Measurements from ENCODE around the gene USH1C. TPM values are rescaled to one million over a fixed set of nuclear protein-coding genes. Genes with fewer than 3 reads are reported as not detected.
A peak's percentile ranks its signal among the peaks of the same experiment; 100 is the strongest.

The USH1C gene
- total RNA-seq, 4 donors from 2014 or later: 1.0 to 5.9 (median 3.9) TPM; not detected in 1

DNA sequence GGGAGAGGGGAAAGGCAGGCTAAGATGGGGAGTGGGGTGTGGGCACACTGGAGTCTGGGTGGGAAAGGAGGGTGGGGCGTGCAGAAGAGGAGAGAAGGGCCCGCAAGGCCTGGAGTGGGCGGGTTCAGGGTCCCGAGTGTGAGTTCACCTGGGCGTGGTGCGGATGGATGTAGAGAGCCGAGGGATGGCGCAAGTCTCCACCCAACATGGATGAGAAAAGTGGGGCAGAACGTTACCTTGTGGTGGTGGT lies 67.2 kb downstream of the USH1C start:
- DNase-seq: no peak
- TF ChIP-seq, protein P1, sequence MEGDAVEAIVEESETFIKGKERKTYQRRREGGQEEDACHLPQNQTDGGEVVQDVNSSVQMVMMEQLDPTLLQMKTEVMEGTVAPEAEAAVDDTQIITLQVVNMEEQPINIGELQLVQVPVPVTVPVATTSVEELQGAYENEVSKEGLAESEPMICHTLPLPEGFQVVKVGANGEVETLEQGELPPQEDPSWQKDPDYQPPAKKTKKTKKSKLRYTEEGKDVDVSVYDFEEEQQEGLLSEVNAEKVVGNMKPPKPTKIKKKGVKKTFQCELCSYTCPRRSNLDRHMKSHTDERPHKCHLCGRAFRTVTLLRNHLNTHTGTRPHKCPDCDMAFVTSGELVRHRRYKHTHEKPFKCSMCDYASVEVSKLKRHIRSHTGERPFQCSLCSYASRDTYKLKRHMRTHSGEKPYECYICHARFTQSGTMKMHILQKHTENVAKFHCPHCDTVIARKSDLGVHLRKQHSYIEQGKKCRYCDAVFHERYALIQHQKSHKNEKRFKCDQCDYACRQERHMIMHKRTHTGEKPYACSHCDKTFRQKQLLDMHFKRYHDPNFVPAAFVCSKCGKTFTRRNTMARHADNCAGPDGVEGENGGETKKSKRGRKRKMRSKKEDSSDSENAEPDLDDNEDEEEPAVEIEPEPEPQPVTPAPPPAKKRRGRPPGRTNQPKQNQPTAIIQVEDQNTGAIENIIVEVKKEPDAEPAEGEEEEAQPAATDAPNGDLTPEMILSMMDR (IDR thresholded peaks at IDR 0.05): no peak
- no peak for TF ChIP-seq POLR2A (IDR thresholded peaks at IDR 0.05)
- Histone ChIP-seq H3K27ac (no peak overlapping the region), H3K27me3 (no peaks in the 10 kb centered on the region), H3K4me3 (replicated peaks in 1 of 3) (peak overlapping the region in 1 of 3 donors; percentile 37), H3K4me1 (peaks cover 8 to 13% of the 10 kb centered on the region in 2 donors), H3K36me3 (no peaks in the 10 kb centered on the region), H3K9me3 (no peaks in the 10 kb centered on the region)
- 21 to 27% methylated on average over 9 of the region's 9 CpGs for WGBS, 2 donors
- intact Hi-C loops (cut with DNase I): no loop called here

DNA sequence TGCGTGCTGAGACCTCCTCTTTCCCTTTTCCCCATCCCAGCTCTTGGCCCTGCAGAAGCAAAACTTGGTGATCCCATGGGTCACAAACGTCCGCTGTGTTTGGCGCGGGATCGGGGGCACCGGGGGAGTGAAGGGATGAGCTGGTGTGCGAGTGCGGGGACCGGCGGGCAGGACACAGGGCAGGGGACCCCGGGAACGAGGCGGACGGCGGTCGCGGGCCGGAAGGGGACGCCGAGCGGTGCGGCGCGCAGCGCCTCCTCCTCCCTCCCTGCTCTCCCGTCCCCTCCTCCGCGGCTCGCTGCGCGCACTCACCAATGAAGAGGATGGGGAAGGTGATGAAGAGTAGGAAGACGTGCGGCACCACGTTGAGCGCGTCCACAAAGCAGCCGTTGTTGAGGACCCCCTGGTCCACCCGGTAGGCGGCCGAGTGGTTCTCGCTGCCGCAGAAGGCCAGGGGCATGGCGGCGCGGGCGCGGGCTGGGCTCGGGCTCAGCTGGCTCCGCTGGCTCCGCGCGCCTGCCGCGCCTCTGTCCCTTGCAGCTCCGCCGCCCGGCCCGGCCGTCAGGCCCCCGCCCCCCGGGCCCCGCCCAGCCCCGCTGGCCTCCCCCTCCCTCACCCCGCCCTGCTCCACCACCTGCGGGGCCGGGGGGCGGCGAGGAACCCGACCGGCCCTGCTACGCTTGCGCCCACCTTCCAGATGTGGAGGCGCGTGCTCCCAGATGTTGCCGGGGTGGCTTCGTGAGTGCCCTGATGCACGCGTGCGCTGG lies 67.7 kb downstream of the USH1C start, which contains the start of gene ABCC8:
ABCC8 (minus strand) TSS at position 529 of the 767 bp plus-strand sequence; CDS start at position 460, 69 bp downstream.
- peak; percentile 33 to 41 for DNase-seq
- peak in 1 of 2 donors; percentile 18 for TF ChIP-seq POLR2A (IDR thresholded peaks at IDR 0.05)
- TF ChIP-seq, protein P1 (IDR thresholded peaks at IDR 0.05): no peak
- intact Hi-C loops (cut with DNase I): no loop called here
- 3% methylated on average over 25 to 31 of the region's 80 CpGs for WGBS, 2 donors
- peak within 1 kb of the TSS in 2 of 3 donors; percentile 37 to 38 for H3K4me3 ChIP-seq (replicated peaks in 1 of 3)
- no peak within 1 kb of the TSS for H3K27ac ChIP-seq
- H3K9me3 ChIP-seq: no peaks in the 10 kb centered on the region
- H3K36me3 ChIP-seq: no peaks in the 10 kb centered on the region
- H3K4me1 ChIP-seq: peaks cover 8 to 13% of the 10 kb centered on the region in 2 donors
- no peaks in the 10 kb centered on the region for H3K27me3 ChIP-seq

GRCh38 chr11:17475666-17476316 lies 68.4 kb downstream of the USH1C start:
- no peaks in the 10 kb centered on the region for H3K27me3 ChIP-seq
- peaks cover 8 to 13% of the 10 kb centered on the region in 2 donors for H3K4me1 ChIP-seq
- intact Hi-C loops (cut with DNase I): no loop called here
- no peak overlapping the region for H3K27ac ChIP-seq
- H3K9me3 ChIP-seq: no peaks in the 10 kb centered on the region
- TF ChIP-seq, protein P1 (IDR thresholded peaks at IDR 0.05): no peak
- TF ChIP-seq POLR2A (IDR thresholded peaks at IDR 0.05): no peak
- DNase-seq: peak; percentile 11 to 13
- peak overlapping the region in 2 of 3 donors; percentile 37 to 38 for H3K4me3 ChIP-seq (replicated peaks in 1 of 3)
- WGBS, 2 donors: 10 to 14% methylated on average over 21 to 26 of the region's 31 CpGs
- no peaks in the 10 kb centered on the region for H3K36me3 ChIP-seq

GRCh38 chr11:17473071-17473744 lies 71.0 kb downstream of the USH1C start:
- no peak for DNase-seq

More at GRCh38 chr11:17473071-17473744, 71.0 kb downstream of the USH1C start:
- no peak overlapping the region for H3K27ac ChIP-seq
- WGBS, 2 donors: 50 to 69% methylated on average over 6 of the region's 6 CpGs
- peaks cover 4 to 9% of the 10 kb centered on the region in 2 donors for H3K4me1 ChIP-seq
- H3K36me3 ChIP-seq: no peaks in the 10 kb centered on the region
- no peak overlapping the region for H3K4me3 ChIP-seq (replicated peaks in 1 of 3)
- TF ChIP-seq, protein P1 (IDR thresholded peaks at IDR 0.05): no peak
- TF ChIP-seq POLR2A (IDR thresholded peaks at IDR 0.05): no peak
- H3K9me3 ChIP-seq: no peaks in the 10 kb centered on the region
- no peaks in the 10 kb centered on the region for H3K27me3 ChIP-seq
- intact Hi-C loops (cut with DNase I): no loop called here
